Endothelial cell of umbilical vein (primary cell): ENCODE results near the gene CCDC157. TPM values are rescaled to one million over a fixed set of nuclear protein-coding genes. Genes with fewer than 3 reads are reported as not detected.

Experiments used
- BruUV-seq: library from RNA; stranded (reverse); fragments of 400-500 nt; replicated peaks from 2 replicates; lab custom pipeline; 2021; lab: Mats Ljungman, UMichigan
- CTCF ChIA-PET: fragments of 300-600, 350-600 bp; sonication (Branson Sonifier 250); formaldehyde crosslinking; loops from one replicate; lab custom pipeline; 2021; ENCODE audit warnings: antibody characterized with exemption, inconsistent platforms; lab: Charles Lee
- POLR2A ChIA-PET: fragments of 300-600, 350-600 bp; sonication (Branson Sonifier 250); formaldehyde crosslinking; loops from one replicate; lab custom pipeline; 2021; ENCODE audit warnings: antibody characterized with exemption, inconsistent platforms; lab: Charles Lee
- DNase-seq: peaks from one replicate; pipeline ENCODE4 v3.0.0-alpha.2; 2011; ENCODE audit warnings: low read depth, low spot score
- FAIRE-seq: peaks from 2 replicates; lab custom pipeline; 2011; peaks lifted over from hg19 to GRCh38; lab: Jason Lieb, UNC
- H2AFZ ChIP-seq: 2 replicates; pipeline ENCODE4 v1.6.0; 2012; ENCODE audit warnings: low read depth, low read length, control low read depth, inconsistent platforms
- H3K27ac ChIP-seq: 2 replicates; pipeline ENCODE4 v1.5.1; 2011; ENCODE audit warnings: low read depth, mild to moderate bottlenecking, control low read depth, low read length, moderate library complexity; ENCODE audit not compliant: insufficient read depth
- H3K27me3 ChIP-seq, 2 experiments: 2 replicates each; pipeline versions ENCODE4 v1.6.0 to v1.6.1; 2011; ENCODE audit warnings: low read length in 2 of 2, mixed read lengths in 1 of 2; ENCODE audit not compliant: control insufficient read depth in 2 of 2, insufficient read depth in 2 of 2
- H3K36me3 ChIP-seq, 2 experiments: 2 replicates in 1 of 2; 3 replicates in 1 of 2; pipeline ENCODE4 v1.5.1; 2011; ENCODE audit warnings: low read length in 2 of 2, mild to moderate bottlenecking in 1 of 2, moderate library complexity in 1 of 2; ENCODE audit not compliant: control insufficient read depth in 2 of 2, insufficient read depth in 2 of 2; ENCODE audit errors: extremely low read depth in 1 of 2
- H3K4me1 ChIP-seq: 3 replicates; pipeline ENCODE4 v1.5.1; 2011; ENCODE audit warnings: mild to moderate bottlenecking, low read length; ENCODE audit not compliant: control insufficient read depth, insufficient read depth; ENCODE audit errors: extremely low read depth
- H3K4me2 ChIP-seq: 2 replicates; pipeline ENCODE4 v1.6.1; 2011; ENCODE audit warnings: low read length, control low read depth, mixed read lengths; ENCODE audit not compliant: insufficient read depth
- H3K4me3 ChIP-seq, 3 experiments: fragments of 200-600 bp in 1 of 3; sonication (generic), shearing (Covaris generic) in 1 of 3; replicated peaks in 1 of 3; 2 replicates each; pipeline ENCODE4 v1.5.1; 2011 to 2016; ENCODE audit warnings: control low read depth in 3 of 3, low read length in 3 of 3, mild to moderate bottlenecking in 2 of 3, inconsistent platforms in 1 of 3, low read depth in 1 of 3, moderate library complexity in 1 of 3; ENCODE audit not compliant: insufficient read depth in 1 of 3
- H3K79me2 ChIP-seq: 2 replicates; pipeline ENCODE4 v1.6.0; 2012; ENCODE audit warnings: low read length, inconsistent platforms; ENCODE audit not compliant: control insufficient read depth, insufficient read depth
- H3K9ac ChIP-seq: replicated peaks from 2 replicates; pipeline ENCODE3; 2011; ENCODE audit warnings: low read length, control low read depth; ENCODE audit not compliant: insufficient read depth; ENCODE audit errors: extremely low read depth
- H3K9me1 ChIP-seq: replicated peaks from 3 replicates; pipeline ENCODE4 v1.6.0; 2011; ENCODE audit warnings: mild to moderate bottlenecking, low read length; ENCODE audit not compliant: control insufficient read depth, insufficient read depth; ENCODE audit errors: extremely low read depth
- H3K9me3 ChIP-seq: replicated peaks from 2 replicates; pipeline ENCODE4 v1.5.1; 2012; ENCODE audit warnings: low read length, inconsistent platforms; ENCODE audit not compliant: control insufficient read depth, insufficient read depth
- H4K20me1 ChIP-seq: replicated peaks from 2 replicates; pipeline ENCODE3; 2011; ENCODE audit warnings: mild to moderate bottlenecking, low read length; ENCODE audit not compliant: control insufficient read depth, insufficient read depth; ENCODE audit errors: extremely low read depth
- EZH2 ChIP-seq: IDR thresholded peaks from 2 replicates; pipeline ENCODE4 v1.6.1; 2012; ENCODE audit warnings: borderline replicate concordance, low read depth, mild to moderate bottlenecking, moderate library complexity, low read length, inconsistent platforms; ENCODE audit not compliant: severe bottlenecking
- FOS ChIP-seq: IDR thresholded peaks from 2 replicates; pipeline ENCODE4 v1.6.1; 2011; ENCODE audit warnings: mild to moderate bottlenecking, low read length, moderate library complexity, borderline replicate concordance; ENCODE audit not compliant: insufficient read depth
- GATA2 ChIP-seq: IDR thresholded peaks from 2 replicates; pipeline ENCODE4 v1.7.0; 2011; ENCODE audit warnings: low read depth, mild to moderate bottlenecking, moderate library complexity, mixed read lengths, low read length; ENCODE audit not compliant: insufficient read length, insufficient read depth
- JUN ChIP-seq: IDR thresholded peaks from 2 replicates; pipeline ENCODE4 v1.6.1; 2011; ENCODE audit warnings: borderline replicate concordance, low read depth; ENCODE audit not compliant: insufficient read length, insufficient read depth
- MYC ChIP-seq: IDR thresholded peaks from one replicate; pipeline ENCODE4 v1.6.1; 2011; ENCODE audit warnings: mild to moderate bottlenecking, low read depth, low read length
- POLR2A ChIP-seq: IDR thresholded peaks from 2 replicates; pipeline ENCODE4 v1.6.1; 2012; ENCODE audit warnings: low read depth, mild to moderate bottlenecking, control low read depth, low read length
- POLR2AphosphoS5 ChIP-seq: IDR thresholded peaks from 2 replicates; pipeline ENCODE4 v1.6.1; 2012; ENCODE audit warnings: low read depth, mild to moderate bottlenecking, control low read depth, low read length, moderate library complexity; ENCODE audit not compliant: insufficient read depth
- dilution Hi-C: fragments of 300-500 bp; cut with MboI; formaldehyde crosslinking; loops from one replicate; pipeline ENCODE4 v1.15.0; 2019; ENCODE audit warnings: low sequenced_read_pairs; ENCODE audit not compliant: extremely low pct_ligation_motif_present
- intact Hi-C: fragments of 100-400 bp; cut with micrococcal nuclease; formaldehyde crosslinking; loops from one replicate; pipeline ENCODE4 v1.10.0; 2022
- polyA plus RNA-seq, 4 experiments: library from polyadenylated mRNA; depleted of rRNA in 3 of 4; stranded (reverse) in 3 of 4; unstranded in 1 of 4; fragments of >200 nt; gene quantifications; 2 replicates each; pipeline versions ENCODE4 v1.2.1 to v1.2.3, GENCODE V29; 2011 to 2012; ENCODE audit warnings: missing spikeins in 1 of 4
- total RNA-seq: library from RNA; stranded (reverse); gene quantifications from 2 replicates; pipeline ENCODE4 v1.2.3, GENCODE V29; 2021
- TF ChIP-seq, protein P1 (sequence below), 2 donors: IDR thresholded peaks; 1 replicate in 1 of 2; 2 replicates in 1 of 2; pipeline ENCODE4 v1.5.1; 2011; ENCODE audit warnings: low read length in 2 of 2, mild to moderate bottlenecking in 2 of 2, moderate library complexity in 2 of 2, control low read depth in 1 of 2, inconsistent platforms in 1 of 2, low read depth in 1 of 2; ENCODE audit not compliant: insufficient read depth in 1 of 2; ENCODE audit errors: extremely low read depth in 1 of 2
- TF ChIP-seq, protein P2 (sequence below): IDR thresholded peaks from 2 replicates; pipeline ENCODE4 v1.6.1; 2011; ENCODE audit not compliant: insufficient read depth, insufficient read length

The CCDC157 gene
- total and polyA plus RNA-seq, 2 donors (not counting 3 experiments of a cell fraction or from before 2014, with no cell fraction given) = 2.1 to 3.1 TPM

DNA sequence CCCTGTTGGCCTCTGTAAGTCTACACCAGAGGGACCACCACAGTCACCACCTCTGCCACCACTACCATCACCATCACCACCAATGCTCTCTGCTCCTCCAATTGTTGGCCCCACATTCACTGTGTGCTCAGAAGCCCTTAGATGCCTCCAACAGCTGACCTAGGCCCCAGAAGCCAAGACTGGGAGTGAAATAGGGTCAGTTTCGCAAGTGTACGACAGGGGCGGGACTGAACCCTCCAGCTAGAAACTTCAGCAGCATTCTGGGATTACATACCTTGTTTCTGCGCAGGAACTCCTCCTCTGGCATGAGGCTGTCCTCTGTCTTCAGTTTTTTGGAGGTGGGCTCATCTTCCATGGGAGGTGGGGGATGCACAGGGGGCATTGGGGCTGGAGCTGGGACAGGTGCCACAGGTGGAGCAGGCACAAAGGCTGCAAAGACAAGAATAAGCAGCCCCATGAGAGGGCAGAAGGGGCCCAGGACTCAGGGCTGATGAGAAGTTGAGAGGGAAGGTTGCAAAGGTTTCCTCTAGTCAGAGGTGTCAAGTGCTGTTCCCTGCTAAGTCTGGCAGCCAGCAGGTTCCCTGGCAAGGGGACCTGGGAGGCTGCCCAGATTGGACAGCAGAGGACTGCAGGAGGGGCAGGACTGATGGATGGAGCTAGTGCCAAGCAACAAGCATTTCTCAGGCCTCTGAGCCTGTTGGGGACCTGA is 19.9 kb upstream of the CCDC157 start:
- no peaks in the 10 kb centered on the region for H3K27me3 ChIP-seq
- dilution Hi-C loops = no loop called here
- no peak overlapping the region for H3K4me2 ChIP-seq
- POLR2A ChIA-PET = no interaction called here
- FAIRE-seq (no peak), DNase-seq (no peak)
- no peak for TF ChIP-seq FOS
- TF ChIP-seq POLR2AphosphoS5 = no peak
- TF ChIP-seq, protein P1, sequence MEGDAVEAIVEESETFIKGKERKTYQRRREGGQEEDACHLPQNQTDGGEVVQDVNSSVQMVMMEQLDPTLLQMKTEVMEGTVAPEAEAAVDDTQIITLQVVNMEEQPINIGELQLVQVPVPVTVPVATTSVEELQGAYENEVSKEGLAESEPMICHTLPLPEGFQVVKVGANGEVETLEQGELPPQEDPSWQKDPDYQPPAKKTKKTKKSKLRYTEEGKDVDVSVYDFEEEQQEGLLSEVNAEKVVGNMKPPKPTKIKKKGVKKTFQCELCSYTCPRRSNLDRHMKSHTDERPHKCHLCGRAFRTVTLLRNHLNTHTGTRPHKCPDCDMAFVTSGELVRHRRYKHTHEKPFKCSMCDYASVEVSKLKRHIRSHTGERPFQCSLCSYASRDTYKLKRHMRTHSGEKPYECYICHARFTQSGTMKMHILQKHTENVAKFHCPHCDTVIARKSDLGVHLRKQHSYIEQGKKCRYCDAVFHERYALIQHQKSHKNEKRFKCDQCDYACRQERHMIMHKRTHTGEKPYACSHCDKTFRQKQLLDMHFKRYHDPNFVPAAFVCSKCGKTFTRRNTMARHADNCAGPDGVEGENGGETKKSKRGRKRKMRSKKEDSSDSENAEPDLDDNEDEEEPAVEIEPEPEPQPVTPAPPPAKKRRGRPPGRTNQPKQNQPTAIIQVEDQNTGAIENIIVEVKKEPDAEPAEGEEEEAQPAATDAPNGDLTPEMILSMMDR (IDR thresholded peaks at IDR 0.05; ENCODE audit: extremely low read depth in 1 of 2, insufficient read depth in 1 of 2, low read depth in 1 of 2, low read length in 2 of 2) = no peak
- TF ChIP-seq GATA2 = no peak
- no peak for TF ChIP-seq POLR2A
- no peak for TF ChIP-seq EZH2
- TF ChIP-seq JUN = no peak
- TF ChIP-seq MYC = no peak
- TF ChIP-seq, protein P2, sequence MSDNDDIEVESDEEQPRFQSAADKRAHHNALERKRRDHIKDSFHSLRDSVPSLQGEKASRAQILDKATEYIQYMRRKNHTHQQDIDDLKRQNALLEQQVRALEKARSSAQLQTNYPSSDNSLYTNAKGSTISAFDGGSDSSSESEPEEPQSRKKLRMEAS = no peak
- H3K36me3 ChIP-seq = peaks cover 40 to 83% of the 10 kb centered on the region in 2 experiments
- H3K4me1 ChIP-seq = no peaks in the 10 kb centered on the region
- BruUV-seq = no TSS peak
- CTCF ChIA-PET = interaction anchor here (14.7 kb wide), 1 partner anchor 48 kb away, joined by 164 read pairs; the partner anchor contains the start of gene CASTOR1
- no peaks in the 10 kb centered on the region for H3K9me3 ChIP-seq
- no peak overlapping the region for H3K9ac ChIP-seq
- no peak overlapping the region for H3K27ac ChIP-seq
- no peak overlapping the region for H2AFZ ChIP-seq
- H3K9me1 ChIP-seq = no peaks in the 10 kb centered on the region
- intact Hi-C loops = no loop called here
- H3K79me2 ChIP-seq = no peaks in the 10 kb centered on the region
- no peaks in the 10 kb centered on the region for H4K20me1 ChIP-seq
- H3K4me3 ChIP-seq = no peak overlapping the region
